Activated T-cell treated with anti-CD3 and anti-CD28 coated beads for 48 hours (primary cell): ENCODE measurements around the gene SENP7.
"Not testable (repeated sequence)": the region's sequence is repeated elsewhere in the genome, so short reads cannot be mapped to it uniquely, and the experiment has no call there.

Experiments
- DNase-seq: peaks from one replicate; pipeline ENCODE4 v3.0.0-alpha.2; 2020; ENCODE audit warnings: low read depth

SENP7 gene

GRCh38 chr3:101512646-101513418, at the start of gene SENP7:
TSS of gene SENP7 (minus strand) at chr3:101513212. CDS start at chr3:101513130, 82 bp downstream.
- peak; percentile 63 for DNase-seq

- peak; percentile 87 for DNase-seq
These were observed 48.8 kb upstream of the SENP7 start, which contains the start of gene TRMT10C for GRCh38 chr3:101561630-101562328. TSS of gene TRMT10C (plus strand) at chr3:101561868. CDS start at chr3:101564782, 2,914 bp downstream.

GRCh38 chr3:101556064-101556463, 43.1 kb upstream of the SENP7 start:
- no peak for DNase-seq

- DNase-seq = not testable (repeated sequence)
These were observed 40.4 kb upstream of the SENP7 start for GRCh38 chr3:101553381-101553780.

- not testable (repeated sequence) for DNase-seq
These were observed 38.5 kb upstream of the SENP7 start for GRCh38 chr3:101551359-101552081.

GRCh38 chr3:101549473-101549872, 36.5 kb upstream of the SENP7 start:
- no peak for DNase-seq

- DNase-seq = no peak
These were observed 35.6 kb upstream of the SENP7 start for GRCh38 chr3:101548527-101549105.

- DNase-seq = no peak
These were observed 31.3 kb upstream of the SENP7 start for GRCh38 chr3:101544161-101544850.

- no peak for DNase-seq
These were observed 29.9 kb upstream of the SENP7 start for GRCh38 chr3:101542957-101543356.

GRCh38 chr3:101536955-101537354, 23.9 kb upstream of the SENP7 start:
- DNase-seq = not testable (repeated sequence)

GRCh38 chr3:101536266-101536665, 23.3 kb upstream of the SENP7 start:
- DNase-seq = no peak

GRCh38 chr3:101535221-101535620, 22.2 kb upstream of the SENP7 start:
- no peak for DNase-seq

GRCh38 chr3:101533603-101533968, 20.6 kb upstream of the SENP7 start:
- no peak for DNase-seq

GRCh38 chr3:101532783-101533602, 20.0 kb upstream of the SENP7 start:
- DNase-seq = no peak

GRCh38 chr3:101531473-101532086, 18.6 kb upstream of the SENP7 start:
- DNase-seq = no peak

GRCh38 chr3:101530686-101531047, 17.7 kb upstream of the SENP7 start:
- DNase-seq = no peak

- no peak for DNase-seq
These were observed 17.0 kb upstream of the SENP7 start for GRCh38 chr3:101529816-101530685.

- DNase-seq = no peak
These were observed 14.9 kb upstream of the SENP7 start for GRCh38 chr3:101527906-101528305.

GRCh38 chr3:101527441-101527840, 14.4 kb upstream of the SENP7 start:
- DNase-seq = no peak
